H1 (cell line): ENCODE measurements around the gene FAM83B. TPM values are rescaled to one million over a fixed set of nuclear protein-coding genes. Genes with fewer than 3 reads are reported as not detected.

ENCODE experiments used
- CTCF ChIA-PET: fragments of 300-600 bp; sonication (Branson Sonifier 250); formaldehyde crosslinking; loops from one replicate; lab custom pipeline; 2021; ENCODE audit not compliant: partially characterized antibody; lab: Charles Lee
- POLR2A ChIA-PET: fragments of 300-600 bp; sonication (Branson Sonifier 250); formaldehyde crosslinking; loops from one replicate; lab custom pipeline; 2021; ENCODE audit warnings: inconsistent platforms; ENCODE audit not compliant: partially characterized antibody; lab: Charles Lee
- DNase-seq, 2 experiments: peaks; one replicate each; pipeline versions ENCODE4 v3.0.0 to v3.0.0-alpha.2; 2010 to 2022; ENCODE audit warnings: low spot score in 2 of 2, low read depth in 1 of 2, mixed read lengths in 1 of 2
- FAIRE-seq: peaks from 2 replicates; lab custom pipeline; 2011; peaks lifted over from hg19 to GRCh38; lab: Jason Lieb, UNC
- H2AFZ ChIP-seq: 2 replicates; pipeline ENCODE4 v1.8.1; 2012; ENCODE audit warnings: low read length, inconsistent platforms
- H2AK5ac ChIP-seq: 2 replicates; pipeline ENCODE4 v1.6.1; 2013; ENCODE audit warnings: low read depth, low read length
- H2BK120ac ChIP-seq: replicated peaks from 2 replicates; pipeline ENCODE3; 2013; ENCODE audit warnings: low read depth, low read length, inconsistent platforms
- H2BK12ac ChIP-seq: 2 replicates; pipeline ENCODE4 v1.6.1; 2013; ENCODE audit warnings: low read depth, low read length
- H2BK15ac ChIP-seq: 2 replicates; pipeline ENCODE4 v1.6.1; 2013; ENCODE audit warnings: low read length
- H2BK20ac ChIP-seq: 2 replicates; pipeline ENCODE4 v1.6.1; 2013; ENCODE audit warnings: low read length
- H2BK5ac ChIP-seq: 2 replicates; pipeline ENCODE4 v1.6.1; 2013; ENCODE audit warnings: low read depth, low read length
- H3K14ac ChIP-seq: 2 replicates; pipeline ENCODE4 v1.6.1; 2013; ENCODE audit warnings: inconsistent platforms; ENCODE audit not compliant: insufficient read length
- H3K18ac ChIP-seq: 2 replicates; pipeline ENCODE4 v1.6.1; 2013; ENCODE audit warnings: low read length; ENCODE audit errors: extremely low read depth
- H3K23ac ChIP-seq: 2 replicates; pipeline ENCODE4 v1.6.1; 2013; ENCODE audit warnings: inconsistent platforms; ENCODE audit not compliant: insufficient read length
- H3K23me2 ChIP-seq: 2 replicates; pipeline ENCODE4 v1.6.1; 2013; ENCODE audit warnings: low read depth, low read length
- H3K27ac ChIP-seq: 2 replicates; pipeline ENCODE4 v1.6.1; 2011; ENCODE audit warnings: low read depth, low read length, inconsistent platforms
- H3K27me3 ChIP-seq, 4 experiments: replicated peaks in 1 of 4; 1 replicate in 1 of 4; 2 replicates in 3 of 4; pipeline versions ENCODE4 v1.6.1 to v1.8.1; 2011 to 2013; ENCODE audit warnings: low read length in 3 of 4, mild to moderate bottlenecking in 3 of 4, inconsistent platforms in 2 of 4, mixed read lengths in 2 of 4, moderate library complexity in 1 of 4; ENCODE audit not compliant: control insufficient read depth in 3 of 4, insufficient read depth in 3 of 4; ENCODE audit errors: extremely low read depth in 1 of 4
- H3K36me3 ChIP-seq, 4 experiments: 2 replicates each; pipeline versions ENCODE4 v1.6.1 to v1.8.1; 2011 to 2013; ENCODE audit warnings: mild to moderate bottlenecking in 4 of 4, low read length in 3 of 4, moderate library complexity in 2 of 4, control low read depth in 1 of 4, inconsistent platforms in 1 of 4; ENCODE audit not compliant: insufficient read depth in 4 of 4, control insufficient read depth in 2 of 4
- H3K4ac ChIP-seq: replicated peaks from 2 replicates; pipeline ENCODE3; 2013; ENCODE audit warnings: low read length, low read depth, mixed read lengths, inconsistent platforms; ENCODE audit not compliant: insufficient read length
- H3K4me1 ChIP-seq, 4 experiments: replicated peaks in 1 of 4; 1 replicate in 1 of 4; 2 replicates in 3 of 4; pipeline versions ENCODE4 v1.6.1 to v1.8.1; 2011 to 2013; ENCODE audit warnings: low read length in 3 of 4, inconsistent platforms in 2 of 4, mixed read lengths in 1 of 4; ENCODE audit not compliant: insufficient read depth in 4 of 4, control insufficient read depth in 3 of 4
- H3K4me2 ChIP-seq, 2 experiments: 2 replicates each; pipeline versions ENCODE4 v1.6.1 to v1.8.1; 2011 to 2013; ENCODE audit warnings: low read depth in 2 of 2, low read length in 2 of 2, control low read depth in 1 of 2, inconsistent platforms in 1 of 2, mild to moderate bottlenecking in 1 of 2; ENCODE audit not compliant: insufficient read depth in 1 of 2
- H3K4me3 ChIP-seq, 4 experiments: fragments of 200-600, 300-600 bp in 1 of 4; sonication (generic), shearing (Covaris generic), sonication (Bioruptor Twin) in 1 of 4; 2 replicates each; pipeline versions ENCODE4 v1.5.1 to v1.8.1; 2011 to 2016; ENCODE audit warnings: low read length in 4 of 4, low read depth in 3 of 4, control low read depth in 2 of 4, inconsistent platforms in 2 of 4, mild to moderate bottlenecking in 2 of 4, mixed read lengths in 1 of 4, moderate library complexity in 1 of 4; ENCODE audit not compliant: insufficient read depth in 2 of 4; ENCODE audit errors: extremely low read depth in 1 of 4
- H3K56ac ChIP-seq: replicated peaks from 2 replicates; pipeline ENCODE3; 2013; ENCODE audit warnings: low read depth, mild to moderate bottlenecking, mixed read lengths, low read length, inconsistent platforms; ENCODE audit not compliant: insufficient read length
- H3K79me1 ChIP-seq: 2 replicates; pipeline ENCODE4 v1.6.1; 2013; ENCODE audit warnings: low read depth, low read length, control low read depth
- H3K79me2 ChIP-seq, 2 experiments: 2 replicates each; pipeline versions ENCODE4 v1.6.1 to v1.8.1; 2012 to 2013; ENCODE audit warnings: low read length in 2 of 2, mild to moderate bottlenecking in 2 of 2, inconsistent platforms in 1 of 2; ENCODE audit not compliant: insufficient read depth in 2 of 2, control insufficient read depth in 1 of 2
- H3K9ac ChIP-seq, 4 experiments: replicated peaks in 1 of 4; 1 replicate in 1 of 4; 2 replicates in 3 of 4; pipeline versions ENCODE4 v1.6.1 to v1.8.1; 2011 to 2013; ENCODE audit warnings: low read depth in 3 of 4, low read length in 3 of 4, control low read depth in 2 of 4, mild to moderate bottlenecking in 2 of 4, moderate library complexity in 2 of 4, inconsistent platforms in 1 of 4; ENCODE audit errors: extremely low read depth in 1 of 4
- H3K9me3 ChIP-seq, 2 experiments: 2 replicates each; pipeline versions ENCODE4 v1.6.1 to v1.8.1; 2012 to 2013; ENCODE audit warnings: mild to moderate bottlenecking in 2 of 2, moderate library complexity in 2 of 2, control low read depth in 1 of 2, inconsistent platforms in 1 of 2, low read depth in 1 of 2, low read length in 1 of 2, mixed read lengths in 1 of 2; ENCODE audit not compliant: insufficient read depth in 2 of 2
- H4K20me1 ChIP-seq, 2 experiments: replicated peaks in 1 of 2; 2 replicates each; pipeline versions ENCODE3 to v1.8.1; 2011 to 2013; ENCODE audit warnings: inconsistent platforms in 2 of 2, low read length in 2 of 2, mild to moderate bottlenecking in 1 of 2; ENCODE audit not compliant: insufficient read depth in 2 of 2, control insufficient read depth in 1 of 2
- H4K5ac ChIP-seq: 2 replicates; pipeline ENCODE4 v1.6.1; 2013; ENCODE audit warnings: low read length, low read depth, mixed read lengths, inconsistent platforms; ENCODE audit not compliant: insufficient read length
- H4K8ac ChIP-seq: 2 replicates; pipeline ENCODE4 v1.8.0; 2013; ENCODE audit warnings: mild to moderate bottlenecking, moderate library complexity, low read length, inconsistent platforms; ENCODE audit not compliant: insufficient read depth; ENCODE audit errors: extremely low read depth
- H4K91ac ChIP-seq: replicated peaks from 2 replicates; pipeline ENCODE3; 2013; ENCODE audit warnings: low read length, mixed read lengths, inconsistent platforms; ENCODE audit not compliant: insufficient read length
- SAP30 ChIP-seq: fragments of 300-600 bp; sonication (generic); IDR thresholded peaks from 2 replicates; pipeline ENCODE4 v1.7.1; 2012; ENCODE audit warnings: low read length, moderate library complexity, mild to moderate bottlenecking, inconsistent platforms; ENCODE audit not compliant: insufficient read depth, insufficient replicate concordance
- WGBS, 2 experiments: shearing (Covaris generic) in 1 of 2; methylation state at CpG; one replicate each; pipeline versions ENCODE4 v1.1.6 to v1.1.7; 2013 to 2015; ENCODE audit warnings: low lambda C conversion rate in 2 of 2, mixed read lengths in 2 of 2, inconsistent platforms in 1 of 2, low coverage in 1 of 2, missing lambda C conversion rate in 1 of 2; ENCODE audit not compliant: insufficient replicate concordance in 2 of 2, insufficient coverage in 1 of 2, insufficient read length in 1 of 2; ENCODE audit errors: extremely low coverage in 1 of 2, missing lambda C conversion rate in 1 of 2; 5-methylcytosine and 5-hydroxymethylcytosine counted together
- polyA plus RNA-seq, 7 experiments: library from polyadenylated mRNA; depleted of rRNA in 3 of 7; stranded (reverse) in 5 of 7; unstranded in 2 of 7; fragments of >200 nt in 5 of 7; fragments of 200-250 nt in 2 of 7; gene quantifications; 1 replicate in 5 of 7; 2 replicates in 1 of 7; 4 replicates in 1 of 7; pipeline versions ENCODE4 v1.2.1 to v1.2.3, GENCODE V29; 2011 to 2013; ENCODE audit warnings: missing spikeins in 2 of 7, mixed read lengths in 2 of 7
- total RNA-seq: library from RNA; stranded (reverse); fragmentation: NEBNext Ultra II Directional; extraction: Animal tissue kit (Norgen Biotek cat#: 25700); gene quantifications from 2 replicates; pipeline ENCODE4 v1.2.1, GENCODE V29; 2021

FAM83B gene
- total and polyA plus RNA-seq, 2 of the 8 experiments (the other 6 are each of a cell fraction or from before 2014, with no cell fraction given) = 0.71 to 5.7 TPM

DNA sequence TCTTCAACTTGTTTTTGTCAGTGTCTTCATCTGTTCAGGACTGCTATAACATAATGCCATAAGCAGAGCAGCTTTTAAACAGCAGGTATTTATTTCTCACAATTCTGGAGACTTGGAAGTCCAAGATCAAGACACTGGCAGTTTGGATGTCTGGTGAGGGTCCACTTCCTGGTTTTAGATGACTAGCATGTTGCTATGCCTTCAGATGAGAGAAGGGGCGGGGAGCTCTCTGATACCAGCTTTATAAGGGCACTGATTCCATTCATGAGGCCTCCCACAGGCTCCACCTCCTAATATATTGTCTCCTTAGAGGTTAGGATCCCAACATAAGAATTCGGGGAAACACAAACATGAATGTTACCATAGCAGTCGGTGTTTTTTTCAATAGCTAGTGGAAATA lies 52.9 kb downstream of the FAM83B start:
- CTCF ChIA-PET = interaction anchor here (1.5 kb wide), 1 partner anchor 92 kb away, joined by 4 read pairs; no protein-coding TSS in a partner anchor
- Histone ChIP-seq H3K79me2 (no peaks in the 10 kb centered on the region), H3K4me3 (no peak overlapping the region), H2BK120ac (no peak overlapping the region), H4K8ac (no peak overlapping the region), H3K27me3 (no peaks in the 10 kb centered on the region), H3K4me2 (no peak overlapping the region), H3K4me1 (peaks cover 0 to 5% (median 0%) of the 10 kb centered on the region in 4 experiments; a peak in 2 of 7 replicates), H3K23me2 (no peaks in the 10 kb centered on the region), H2BK15ac (no peak overlapping the region), H3K36me3 (no peaks in the 10 kb centered on the region), H3K23ac (no peak overlapping the region), H2BK12ac (no peak overlapping the region), H3K56ac (no peak overlapping the region), H4K20me1 (no peaks in the 10 kb centered on the region), H3K14ac (no peak overlapping the region), H3K27ac (no peak overlapping the region), H3K79me1 (no peaks in the 10 kb centered on the region), H3K4ac (no peak overlapping the region), H3K18ac (no peak overlapping the region), H2AK5ac (no peak overlapping the region), H4K5ac (no peak overlapping the region), H2AFZ (no peak overlapping the region), H3K9ac (no peak overlapping the region), H2BK20ac (no peak overlapping the region), H3K9me3 (no peaks in the 10 kb centered on the region), H2BK5ac (no peak overlapping the region), H4K91ac (no peak overlapping the region)
- no peak for TF ChIP-seq SAP30
- 94% methylated on average over 3 of the region's 3 CpGs; no CpG with 5 or more reads in 1 of the 2 experiments for WGBS, 2 experiments
- POLR2A ChIA-PET = no interaction called here
- FAIRE-seq (no peak), DNase-seq (no peak)
